ENCODE results near the gene NR6A1. TPM values are rescaled to one million over a fixed set of nuclear protein-coding genes. Genes with fewer than 3 reads are reported as not detected.

The NR6A1 gene
- total RNA-seq, 1 donor from 2014 or later, result 0.53 TPM

- Histone ChIP-seq H3K36me3 (no peaks in the 10 kb centered on the region), H3K27ac (no peak overlapping the region), H3K9me3 (no peaks in the 10 kb centered on the region), H3K4me1 (peaks cover 0 to 5% of the 10 kb centered on the region in 2 donors), H3K27me3 (peaks cover 13% of the 10 kb centered on the region), H3K4me3 (no peak overlapping the region)
- intact Hi-C loops (cut with DNase I), result no loop called here
- TF ChIP-seq CTCF (IDR thresholded peaks at IDR 0.05), result no peak
- DNase-seq (ENCODE audit: low spot score in 2 of 2), result no peak
Measured at GRCh38 chr9:124499216-124499615, 271.9 kb downstream of the NR6A1 start.

- intact Hi-C loops (cut with DNase I), result no loop called here
- H3K9me3 ChIP-seq, result no peaks in the 10 kb centered on the region
Measured at GRCh38 chr9:124498499-124499146, 272.5 kb downstream of the NR6A1 start.

GRCh38 chr9:124498040-124498439 is 273.1 kb downstream of the NR6A1 start:
- Histone ChIP-seq H3K36me3 (no peaks in the 10 kb centered on the region), H3K27ac (no peak overlapping the region), H3K4me1 (no peaks in the 10 kb centered on the region), H3K4me3 (no peak overlapping the region), H3K9me3 (no peaks in the 10 kb centered on the region), H3K27me3 (peaks cover 6% of the 10 kb centered on the region)
- intact Hi-C loops (cut with DNase I), result no loop called here
- DNase-seq (ENCODE audit: low spot score in 2 of 2), result no peak
- no peak for TF ChIP-seq CTCF (IDR thresholded peaks at IDR 0.05)

More at GRCh38 chr9:124498499-124499146, 272.5 kb downstream of the NR6A1 start:
- no peak for TF ChIP-seq CTCF (IDR thresholded peaks at IDR 0.05)
- Histone ChIP-seq H3K4me3 (no peak overlapping the region), H3K27me3 (peaks cover 12% of the 10 kb centered on the region), H3K4me1 (no peaks in the 10 kb centered on the region), H3K36me3 (no peaks in the 10 kb centered on the region), H3K27ac (no peak overlapping the region)
- DNase-seq (ENCODE audit: low spot score in 2 of 2), result no peak

GRCh38 chr9:124497441-124497840 is 273.7 kb downstream of the NR6A1 start:
- H3K36me3 ChIP-seq, result no peaks in the 10 kb centered on the region
- no peaks in the 10 kb centered on the region for H3K9me3 ChIP-seq
- H3K4me3 ChIP-seq, result no peak overlapping the region
- intact Hi-C loops (cut with DNase I), result no loop called here
- no peak for DNase-seq (ENCODE audit: low spot score in 2 of 2)
- no peaks in the 10 kb centered on the region for H3K4me1 ChIP-seq
- peaks cover under 1% of the 10 kb centered on the region for H3K27me3 ChIP-seq
- TF ChIP-seq CTCF (IDR thresholded peaks at IDR 0.05), result no peak
- H3K27ac ChIP-seq, result no peak overlapping the region

- TF ChIP-seq CTCF (IDR thresholded peaks at IDR 0.05), result no peak
- Histone ChIP-seq H3K4me1 (no peaks in the 10 kb centered on the region), H3K9me3 (no peaks in the 10 kb centered on the region), H3K27ac (no peak overlapping the region), H3K4me3 (no peak overlapping the region), H3K36me3 (no peaks in the 10 kb centered on the region), H3K27me3 (no peaks in the 10 kb centered on the region)
- intact Hi-C loops (cut with DNase I), result no loop called here
- no peak for DNase-seq (ENCODE audit: low spot score in 2 of 2)
Measured at GRCh38 chr9:124496463-124496862, 274.6 kb downstream of the NR6A1 start.

GRCh38 chr9:124496075-124496449 is 275.0 kb downstream of the NR6A1 start:
- Histone ChIP-seq H3K4me3 (no peak overlapping the region), H3K27me3 (no peaks in the 10 kb centered on the region), H3K9me3 (no peaks in the 10 kb centered on the region), H3K27ac (no peak overlapping the region), H3K36me3 (no peaks in the 10 kb centered on the region), H3K4me1 (no peaks in the 10 kb centered on the region)
- intact Hi-C loops (cut with DNase I), result no loop called here
- DNase-seq (ENCODE audit: low spot score in 2 of 2), result no peak
- no peak for TF ChIP-seq CTCF (IDR thresholded peaks at IDR 0.05)

Data from ascending aorta (tissue), 2 donors.